ENCODE measurements around the gene IFNA1. TPM values are rescaled to one million over a fixed set of nuclear protein-coding genes. Genes with fewer than 3 reads are reported as not detected.
A peak's percentile ranks its signal among the peaks of the same experiment; 100 is the strongest.

IFNA1 gene
- polyA plus RNA-seq, 1 donor (not counting 4 experiments of a cell fraction or from before 2014, with no cell fraction given), result not detected

DNA sequence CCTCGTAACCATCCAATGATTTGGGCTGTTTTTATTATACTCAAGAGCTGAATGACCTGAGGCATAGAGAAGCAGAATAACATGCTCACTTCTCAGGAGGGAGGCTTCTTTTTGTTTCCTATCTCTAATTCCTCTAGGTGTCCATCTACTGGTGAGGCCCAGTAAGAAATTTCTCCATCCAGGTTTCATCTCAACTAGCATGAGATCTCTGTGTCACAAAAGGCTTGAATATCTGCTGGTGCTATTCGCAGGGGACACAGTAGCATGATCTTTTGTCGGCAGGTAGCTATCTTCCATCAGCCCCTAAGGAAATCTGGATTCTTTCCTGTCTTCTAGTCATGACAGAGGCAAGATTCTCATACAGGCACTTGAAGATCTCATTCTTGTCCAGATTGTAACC is 33.0 kb downstream of the IFNA1 start:
- Histone ChIP-seq H3K36me3 (ENCODE audit: control insufficient read depth in 2 of 2, extremely low read depth in 1 of 2, insufficient read depth in 2 of 2, low read length in 2 of 2) (peaks cover 15 to 22% of the 10 kb centered on the region in 2 experiments), H3K79me2 (ENCODE audit: control insufficient read depth, insufficient read depth, low read length) (no peaks in the 10 kb centered on the region), H3K4me3 (ENCODE audit: control insufficient read depth in 2 of 3, extremely low read depth in 1 of 3, insufficient read depth in 2 of 3, low read depth in 1 of 3, low read length in 3 of 3) (no peak overlapping the region), H3K27ac (ENCODE audit: control insufficient read depth, insufficient read depth, low read length) (no peak overlapping the region), H2AFZ (ENCODE audit: control insufficient read depth, low read length) (no peak overlapping the region), H3K9me3 (ENCODE audit: control insufficient read depth, low read depth, low read length) (no peaks in the 10 kb centered on the region), H4K20me1 (ENCODE audit: control insufficient read depth, extremely low read depth, insufficient read depth, low read length) (no peaks in the 10 kb centered on the region), H3K9ac (ENCODE audit: control insufficient read depth, extremely low read depth, insufficient read depth, low read length) (no peak overlapping the region), H3K4me1 (ENCODE audit: control insufficient read depth, extremely low read depth, insufficient read depth, low read length) (no peaks in the 10 kb centered on the region), H3K9me1 (ENCODE audit: control insufficient read depth, extremely low read depth, insufficient read depth, low read length) (no peaks in the 10 kb centered on the region), H3K27me3 (ENCODE audit: control insufficient read depth, extremely low read depth, insufficient read depth, low read length) (no peaks in the 10 kb centered on the region), H3K4me2 (ENCODE audit: control insufficient read depth, extremely low read depth, insufficient read depth, low read depth, low read length) (no peak overlapping the region)
- no peak for TF ChIP-seq EZH2 (IDR thresholded peaks at IDR 0.05; ENCODE audit: low read length)
- TF ChIP-seq, protein P1, sequence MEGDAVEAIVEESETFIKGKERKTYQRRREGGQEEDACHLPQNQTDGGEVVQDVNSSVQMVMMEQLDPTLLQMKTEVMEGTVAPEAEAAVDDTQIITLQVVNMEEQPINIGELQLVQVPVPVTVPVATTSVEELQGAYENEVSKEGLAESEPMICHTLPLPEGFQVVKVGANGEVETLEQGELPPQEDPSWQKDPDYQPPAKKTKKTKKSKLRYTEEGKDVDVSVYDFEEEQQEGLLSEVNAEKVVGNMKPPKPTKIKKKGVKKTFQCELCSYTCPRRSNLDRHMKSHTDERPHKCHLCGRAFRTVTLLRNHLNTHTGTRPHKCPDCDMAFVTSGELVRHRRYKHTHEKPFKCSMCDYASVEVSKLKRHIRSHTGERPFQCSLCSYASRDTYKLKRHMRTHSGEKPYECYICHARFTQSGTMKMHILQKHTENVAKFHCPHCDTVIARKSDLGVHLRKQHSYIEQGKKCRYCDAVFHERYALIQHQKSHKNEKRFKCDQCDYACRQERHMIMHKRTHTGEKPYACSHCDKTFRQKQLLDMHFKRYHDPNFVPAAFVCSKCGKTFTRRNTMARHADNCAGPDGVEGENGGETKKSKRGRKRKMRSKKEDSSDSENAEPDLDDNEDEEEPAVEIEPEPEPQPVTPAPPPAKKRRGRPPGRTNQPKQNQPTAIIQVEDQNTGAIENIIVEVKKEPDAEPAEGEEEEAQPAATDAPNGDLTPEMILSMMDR (optimal IDR thresholded peaks at IDR 0.05 in 1 of 3, IDR thresholded peaks at IDR 0.05 in 1 of 3, conservative IDR thresholded peaks at IDR 0.05 in 1 of 3; ENCODE audit: extremely low read depth in 1 of 3, insufficient read depth in 2 of 3, low read length in 3 of 3), result peak in 2 of 3 experiments; percentile 6 to 9
- FAIRE-seq (no peak), DNase-seq (ENCODE audit: low read depth, low spot score) (no peak)
- dilution Hi-C loops (cut with MboI; ENCODE audit: extremely low pct_ligation_motif_present, low sequenced_read_pairs), result no loop called here

DNA sequence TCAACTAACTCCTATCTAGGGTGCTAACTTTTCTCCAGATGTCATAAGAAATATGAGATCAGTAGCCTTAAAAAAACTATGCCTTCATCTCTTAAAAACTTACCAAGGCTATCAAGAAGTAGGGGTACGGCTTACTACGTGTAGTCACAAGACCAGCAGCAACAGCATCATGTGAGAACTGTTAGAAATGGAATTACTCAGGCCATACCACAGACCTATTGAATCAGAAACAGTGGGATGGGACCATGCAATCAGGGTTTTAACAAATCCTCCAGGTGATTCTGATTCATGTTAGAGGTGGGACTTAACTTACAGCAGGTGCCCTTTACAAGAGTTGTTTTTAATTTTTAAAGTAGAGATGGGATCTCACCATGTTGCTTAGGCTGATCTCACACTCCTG is 37.2 kb downstream of the IFNA1 start:
- H3K36me3 ChIP-seq (ENCODE audit: control insufficient read depth in 2 of 2, extremely low read depth in 1 of 2, insufficient read depth in 2 of 2, low read length in 2 of 2), result peaks cover 14 to 21% of the 10 kb centered on the region in 2 experiments
- no peak overlapping the region for H3K4me3 ChIP-seq (ENCODE audit: control insufficient read depth in 2 of 3, extremely low read depth in 1 of 3, insufficient read depth in 2 of 3, low read depth in 1 of 3, low read length in 3 of 3)
- no peak for TF ChIP-seq EZH2 (IDR thresholded peaks at IDR 0.05; ENCODE audit: low read length)
- TF ChIP-seq, protein P1 (optimal IDR thresholded peaks at IDR 0.05 in 1 of 3, IDR thresholded peaks at IDR 0.05 in 1 of 3, conservative IDR thresholded peaks at IDR 0.05 in 1 of 3; ENCODE audit: extremely low read depth in 1 of 3, insufficient read depth in 2 of 3, low read length in 3 of 3), result no peak
- H3K4me2 ChIP-seq (ENCODE audit: control insufficient read depth, extremely low read depth, insufficient read depth, low read depth, low read length), result no peak overlapping the region
- no peaks in the 10 kb centered on the region for H3K9me3 ChIP-seq (ENCODE audit: control insufficient read depth, low read depth, low read length)
- no peaks in the 10 kb centered on the region for H3K9me1 ChIP-seq (ENCODE audit: control insufficient read depth, extremely low read depth, insufficient read depth, low read length)
- no peaks in the 10 kb centered on the region for H3K79me2 ChIP-seq (ENCODE audit: control insufficient read depth, insufficient read depth, low read length)
- no peaks in the 10 kb centered on the region for H4K20me1 ChIP-seq (ENCODE audit: control insufficient read depth, extremely low read depth, insufficient read depth, low read length)
- H2AFZ ChIP-seq (ENCODE audit: control insufficient read depth, low read length), result no peak overlapping the region
- no peaks in the 10 kb centered on the region for H3K27me3 ChIP-seq (ENCODE audit: control insufficient read depth, extremely low read depth, insufficient read depth, low read length)
- DNase-seq (ENCODE audit: low read depth, low spot score) (no peak), FAIRE-seq (no peak)
- dilution Hi-C loops (cut with MboI; ENCODE audit: extremely low pct_ligation_motif_present, low sequenced_read_pairs), result no loop called here
- H3K4me1 ChIP-seq (ENCODE audit: control insufficient read depth, extremely low read depth, insufficient read depth, low read length), result no peaks in the 10 kb centered on the region
- no peak overlapping the region for H3K27ac ChIP-seq (ENCODE audit: control insufficient read depth, insufficient read depth, low read length)
- H3K9ac ChIP-seq (ENCODE audit: control insufficient read depth, extremely low read depth, insufficient read depth, low read length), result no peak overlapping the region
